Epidermal melanocyte (primary cell): Measurements from ENCODE around the gene DIP2C.
A peak's percentile ranks its signal among the peaks of the same experiment; 100 is the strongest.

Source experiments
- DNase-seq: peaks from one replicate; pipeline ENCODE4 v3.0.0; 2011; ENCODE audit warnings: low spot score; ENCODE audit not compliant: insufficient read length

DIP2C gene

GRCh38 chr10:504121-504611 lies 185.3 kb downstream of the DIP2C start:
- no peak for DNase-seq

GRCh38 chr10:501596-501995 lies 187.9 kb downstream of the DIP2C start:
- no peak for DNase-seq

GRCh38 chr10:500876-501275 lies 188.6 kb downstream of the DIP2C start:
- no peak for DNase-seq

- no peak for DNase-seq
Observed at GRCh38 chr10:499991-500390, 189.5 kb downstream of the DIP2C start.

DNA sequence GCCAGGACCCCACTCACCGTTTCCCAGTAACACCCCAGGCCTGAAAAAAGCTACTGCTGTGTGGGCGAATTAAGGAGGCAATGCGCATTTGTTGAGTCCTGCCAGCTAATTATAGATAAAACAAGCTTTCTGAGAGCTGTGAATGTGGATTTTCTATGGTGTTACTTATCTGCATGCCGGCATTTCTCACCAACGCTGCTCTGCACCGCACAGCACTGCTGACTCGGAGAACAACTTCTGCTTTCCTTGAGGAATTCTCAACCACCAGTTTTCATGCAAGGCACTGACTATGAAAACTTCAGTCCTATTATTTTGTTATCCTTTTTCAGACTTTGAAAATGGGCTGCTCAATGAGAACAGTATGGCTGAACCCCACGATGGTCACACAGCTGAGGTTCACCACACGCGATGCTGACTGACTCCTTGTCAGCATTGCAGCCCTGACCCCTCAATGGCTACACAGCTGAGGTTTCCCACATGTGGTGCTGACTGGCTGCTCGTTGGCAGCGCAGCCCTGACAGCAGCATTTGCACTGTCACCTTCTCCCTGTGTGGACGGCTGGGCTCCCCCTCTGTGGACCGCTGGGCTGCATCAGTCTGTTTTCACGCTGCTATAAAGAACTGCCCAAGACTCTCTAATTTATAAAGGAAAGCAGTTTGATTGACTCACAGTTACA lies 190.6 kb downstream of the DIP2C start:
- no peak for DNase-seq

GRCh38 chr10:497898-498451 lies 191.5 kb downstream of the DIP2C start:
- DNase-seq: no peak

DNA sequence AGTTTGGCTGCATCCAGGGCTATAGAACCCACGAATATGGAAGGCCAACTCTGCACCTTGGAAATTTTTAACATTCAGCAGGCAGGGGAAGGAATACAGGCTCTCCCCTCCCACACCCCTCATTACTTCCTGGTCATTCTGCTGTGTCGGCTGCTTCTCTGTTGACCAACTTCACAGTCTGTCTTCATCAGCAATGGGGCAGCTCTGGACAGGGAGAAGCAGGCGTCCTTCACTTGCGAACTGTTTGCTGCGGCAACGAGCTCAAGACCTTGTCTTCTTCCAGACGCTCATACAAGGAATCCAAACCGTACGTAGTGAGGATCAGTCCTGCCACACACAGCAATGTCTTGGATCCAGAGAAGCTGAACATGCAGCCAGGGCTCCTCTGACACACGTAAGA lies 192.2 kb downstream of the DIP2C start:
- no peak for DNase-seq

DNA sequence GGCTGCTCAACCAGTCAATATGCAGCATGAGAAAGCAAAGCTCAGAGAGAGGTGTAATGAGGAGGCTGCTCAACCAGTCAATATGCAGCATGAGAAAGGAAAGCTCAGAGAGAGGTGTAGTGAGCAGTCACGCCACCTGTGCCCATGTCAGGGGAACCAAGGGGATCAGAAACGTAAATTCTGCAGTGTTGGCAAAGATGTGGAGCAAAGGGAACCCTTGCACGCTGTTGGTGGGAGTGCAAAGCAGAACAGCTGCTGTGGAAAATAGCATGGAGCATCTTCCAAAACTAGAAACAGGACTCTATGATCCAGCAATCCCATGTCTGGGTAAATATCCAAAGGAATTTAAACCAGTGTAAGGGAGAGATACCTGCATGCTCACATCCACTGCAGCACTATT lies 194.9 kb downstream of the DIP2C start:
- no peak for DNase-seq

DNA sequence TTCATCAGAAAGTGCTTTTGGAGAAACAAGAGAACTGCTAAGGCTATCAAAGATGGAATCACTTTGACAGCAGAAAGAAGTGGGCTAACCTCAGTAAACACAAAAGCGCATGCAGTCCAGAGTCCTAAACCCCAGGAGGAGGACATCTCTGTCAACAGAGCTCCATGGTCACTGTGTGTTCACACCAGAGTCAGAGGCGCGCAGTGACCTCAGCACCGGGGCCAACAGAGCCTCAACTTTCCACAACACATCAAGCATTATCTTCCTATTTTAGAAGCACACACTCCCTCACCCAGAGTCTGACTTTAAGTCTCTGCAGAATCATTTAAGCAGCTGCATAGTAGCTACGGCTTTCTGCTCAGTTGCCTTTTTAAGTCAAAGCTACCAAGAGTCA lies 195.3 kb downstream of the DIP2C start:
- no peak for DNase-seq

DNA sequence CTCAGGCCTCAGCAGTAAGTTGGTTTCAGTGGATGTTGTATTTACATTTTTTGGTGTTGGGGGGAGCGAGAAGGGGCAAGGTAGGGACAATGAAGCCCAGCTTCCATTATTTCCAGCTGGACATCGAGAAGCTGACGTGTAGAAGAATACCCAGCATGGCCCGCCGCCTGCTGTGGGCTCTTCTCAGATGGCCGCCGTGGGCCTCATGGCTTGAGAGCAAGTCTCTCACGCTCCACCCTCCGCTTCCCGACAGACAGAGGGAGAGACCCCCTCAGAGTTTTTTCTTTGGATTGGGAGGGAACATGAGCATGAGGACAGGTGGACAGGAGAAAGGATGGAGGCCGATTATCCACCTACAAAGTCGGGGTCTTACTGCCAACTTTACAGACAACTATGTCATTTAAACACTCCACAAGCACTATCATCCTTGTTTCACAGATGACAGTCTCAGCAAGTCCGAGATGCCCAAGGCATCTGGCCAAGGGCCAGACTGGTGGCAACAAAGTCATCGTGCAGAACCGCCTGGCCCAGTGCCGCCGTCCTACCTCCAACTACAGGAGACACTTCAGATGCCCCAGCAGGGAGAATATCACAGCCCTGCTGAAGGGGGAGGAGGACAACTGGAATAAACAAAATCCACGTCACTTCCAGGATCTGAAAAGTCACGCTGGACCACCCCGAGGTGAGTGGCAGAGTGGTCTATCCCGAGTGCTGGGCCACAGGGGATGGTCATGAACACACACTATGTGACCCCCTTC lies 195.9 kb downstream of the DIP2C start:
- DNase-seq: no peak

- no peak for DNase-seq
Observed at GRCh38 chr10:492836-493235, 196.6 kb downstream of the DIP2C start.

GRCh38 chr10:491667-492424 lies 197.6 kb downstream of the DIP2C start:
- no peak for DNase-seq

DNA sequence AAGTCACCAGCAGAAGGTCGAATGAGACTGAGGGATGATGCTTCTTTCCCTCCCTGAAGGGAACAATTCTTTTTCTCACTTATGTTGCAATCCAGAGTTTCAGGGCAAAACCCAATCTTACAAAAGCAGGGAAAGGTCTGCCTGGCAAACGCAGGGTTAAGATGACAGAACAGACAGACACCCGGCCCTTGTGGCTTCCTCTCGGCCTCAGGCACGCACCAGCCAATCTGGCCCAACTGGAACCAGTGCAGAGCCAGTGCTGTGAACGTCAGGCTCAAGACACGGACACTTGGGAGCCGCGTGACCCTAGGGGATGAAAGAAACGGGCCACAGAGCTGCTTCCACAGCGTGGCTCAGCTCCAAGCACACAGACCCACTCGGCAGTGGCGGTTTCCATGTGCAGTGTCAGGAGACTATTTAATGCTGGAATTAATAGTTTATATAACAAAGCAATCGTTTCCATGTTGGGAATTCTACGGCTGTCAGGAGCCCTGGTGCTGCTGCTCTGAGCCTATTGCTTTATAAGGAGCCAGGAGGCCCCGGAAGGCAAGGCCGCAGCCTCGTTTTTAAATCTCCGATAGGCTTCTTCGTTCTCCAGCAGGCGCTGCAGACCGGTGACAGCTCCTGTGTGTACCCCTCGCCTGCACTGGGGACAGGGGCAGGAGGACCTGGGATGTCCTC lies 198.4 kb downstream of the DIP2C start:
- peak; percentile 45 for DNase-seq

DNA sequence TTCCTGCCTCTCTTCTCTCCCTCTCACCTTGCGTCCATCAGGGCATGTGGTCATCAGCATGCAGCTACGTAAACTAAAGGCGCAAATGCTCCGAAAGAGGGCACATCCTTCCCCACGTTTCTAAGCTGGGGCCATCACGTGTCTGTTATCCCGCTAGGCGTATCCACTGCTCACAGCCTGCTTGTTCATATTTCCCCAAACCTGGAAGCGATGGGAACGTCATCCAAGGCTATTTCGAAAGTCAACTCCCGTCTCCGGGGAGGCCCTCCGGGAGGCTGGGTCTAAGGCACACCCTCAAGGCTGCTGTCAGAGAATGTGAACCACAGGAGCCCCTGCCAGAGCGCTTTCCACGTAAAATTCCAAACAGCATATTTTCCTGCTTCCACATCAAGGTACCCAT lies 199.2 kb downstream of the DIP2C start:
- DNase-seq: no peak

- no peak for DNase-seq
Observed at GRCh38 chr10:489330-489729, 200.1 kb downstream of the DIP2C start.

DNA sequence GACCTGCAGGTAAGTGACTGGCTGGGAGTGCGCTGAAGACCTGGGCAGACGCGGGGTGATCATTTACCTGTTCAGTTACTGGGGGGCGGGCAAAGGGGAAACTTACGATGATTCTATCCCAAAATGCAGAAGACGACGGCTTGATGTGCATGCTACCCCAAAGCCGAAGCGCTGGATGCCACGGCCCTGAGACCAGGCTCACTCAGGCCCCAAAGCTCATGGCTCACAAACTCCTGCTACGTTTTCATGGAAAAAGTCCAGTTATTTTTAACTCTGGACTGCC lies 200.6 kb downstream of the DIP2C start:
- no peak for DNase-seq

DNA sequence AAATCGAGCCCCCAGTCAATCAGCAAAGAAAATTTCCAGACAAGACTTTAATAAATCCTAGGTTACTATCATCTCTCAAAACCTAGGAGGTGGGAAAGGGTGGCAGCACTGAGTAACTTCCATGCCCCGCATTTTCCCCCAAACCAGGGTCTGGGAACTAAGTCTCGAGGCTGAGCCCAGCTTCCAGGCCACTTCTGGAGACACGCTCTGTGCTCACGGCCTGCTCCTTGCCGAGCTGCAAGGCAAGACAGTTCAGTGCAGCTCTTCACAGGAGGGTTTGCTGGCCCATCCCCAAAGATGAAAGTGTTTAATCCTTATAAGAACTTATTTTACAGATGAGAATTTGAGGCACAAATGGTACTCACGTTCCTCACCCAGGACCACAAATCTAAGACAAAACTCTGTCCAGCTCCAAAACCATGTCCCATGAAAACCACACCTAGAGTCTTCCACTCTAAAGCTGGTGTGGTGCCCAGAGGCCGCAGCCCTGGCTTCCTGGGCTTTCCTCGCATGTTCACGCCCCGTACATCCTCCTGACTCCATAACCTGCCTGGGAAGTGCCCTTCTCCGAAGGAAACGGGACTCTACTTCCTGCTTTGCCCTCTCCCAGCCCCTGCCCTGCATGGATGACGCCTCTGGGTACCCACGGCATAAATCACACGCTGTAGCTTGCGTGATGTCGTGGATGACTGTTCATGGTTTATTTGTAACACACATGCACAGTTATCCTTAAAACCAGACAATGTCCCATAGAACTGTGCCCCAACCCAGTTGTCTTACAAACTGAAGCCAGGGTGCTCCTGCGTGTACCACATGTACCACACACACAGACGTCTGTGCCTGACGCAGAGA lies 201.2 kb downstream of the DIP2C start:
- no peak for DNase-seq

DNA sequence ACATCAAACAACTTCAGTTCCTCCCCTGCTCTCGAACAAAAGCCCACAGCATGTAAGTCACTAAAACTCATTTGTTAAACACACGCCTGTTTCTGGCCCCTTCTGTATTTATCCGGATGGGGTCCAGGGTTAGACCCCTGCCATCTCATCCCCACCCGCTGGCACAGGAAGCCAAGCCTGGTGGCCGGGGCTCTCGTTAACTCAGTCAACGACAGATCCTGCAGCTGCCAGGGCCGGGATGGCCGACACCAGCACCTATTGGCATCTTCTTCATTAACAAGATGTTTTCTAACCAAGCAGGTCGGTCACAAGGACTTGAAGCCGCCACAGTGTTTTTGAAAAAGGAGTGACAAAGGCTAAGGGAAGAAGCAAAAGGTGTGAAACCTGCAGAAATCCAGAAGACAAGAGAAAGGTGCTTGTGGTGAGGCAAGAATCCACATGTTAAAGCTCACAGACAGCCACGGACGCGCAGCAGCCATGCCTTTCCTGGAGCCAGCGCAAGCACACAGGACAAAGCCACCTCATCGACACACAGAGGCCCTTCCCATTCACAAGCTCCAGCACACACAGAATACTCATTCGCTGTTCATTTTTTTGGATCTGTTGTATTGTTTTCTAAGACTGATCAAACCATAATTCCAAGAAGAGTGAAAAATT lies 202.7 kb downstream of the DIP2C start:
- no peak for DNase-seq

DNA sequence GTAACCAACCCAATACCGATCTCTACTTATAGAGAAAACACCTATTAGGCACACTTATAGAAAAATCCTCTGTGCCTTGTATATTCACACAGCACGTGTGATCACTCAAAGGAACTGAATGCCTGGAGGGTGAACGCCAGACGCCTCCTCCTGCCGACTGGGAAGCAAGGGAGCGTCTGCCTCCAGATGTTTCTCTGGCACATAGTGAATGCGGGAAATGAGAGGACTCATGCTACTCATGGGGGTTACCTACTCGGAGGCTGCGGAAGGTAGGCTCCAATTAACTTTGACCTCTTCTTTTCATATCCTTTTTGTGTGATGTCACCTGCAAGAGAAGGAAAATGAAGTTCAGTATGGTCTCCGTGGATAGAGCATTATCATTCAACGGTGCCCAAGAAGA lies 203.3 kb downstream of the DIP2C start:
- no peak for DNase-seq

GRCh38 chr10:485776-486175 lies 203.7 kb downstream of the DIP2C start:
- no peak for DNase-seq
